CD14-positive monocyte (primary cell): ENCODE results near the gene ANO6. TPM values are rescaled to one million over a fixed set of nuclear protein-coding genes. Genes with fewer than 3 reads are reported as not detected.

ENCODE experiments used
- DNase-seq, 3 donors: peaks; one replicate each; pipeline ENCODE4 v3.0.0-alpha.2; 2011 to 2022
- H2AFZ ChIP-seq: 2 replicates; pipeline ENCODE4 v1.6.0; 2012; ENCODE audit warnings: mild to moderate bottlenecking, low read depth, low read length, inconsistent platforms; ENCODE audit not compliant: insufficient read depth, poor library complexity, severe bottlenecking
- H3K27ac ChIP-seq, 2 donors: 1 replicate in 1 of 2; 2 replicates in 1 of 2; pipeline ENCODE4 v1.5.1; 2012 to 2013; ENCODE audit warnings: low read length in 2 of 2, control low read depth in 1 of 2, inconsistent platforms in 1 of 2, low read depth in 1 of 2, mild to moderate bottlenecking in 1 of 2
- H3K27me3 ChIP-seq, 2 donors: one replicate each; pipeline versions ENCODE4 v1.6.0 to v1.6.1; 2011 to 2013; ENCODE audit warnings: low read length in 2 of 2; ENCODE audit not compliant: control insufficient read depth in 2 of 2, insufficient read depth in 2 of 2
- H3K36me3 ChIP-seq, 2 donors: replicated peaks in 1 of 2; 1 replicate in 1 of 2; 2 replicates in 1 of 2; pipeline versions ENCODE4 v1.5.1 to v1.6.1; 2012 to 2013; ENCODE audit warnings: low read length in 2 of 2, control low read depth in 1 of 2, inconsistent platforms in 1 of 2, mild to moderate bottlenecking in 1 of 2; ENCODE audit not compliant: insufficient read depth in 2 of 2, control insufficient read depth in 1 of 2
- H3K4me1 ChIP-seq, 2 donors: 1 replicate in 1 of 2; 2 replicates in 1 of 2; pipeline versions ENCODE4 v1.5.1 to v1.6.1; 2012 to 2013; ENCODE audit warnings: low read length in 2 of 2, control low read depth in 1 of 2, inconsistent platforms in 1 of 2, mild to moderate bottlenecking in 1 of 2, moderate library complexity in 1 of 2; ENCODE audit not compliant: insufficient read depth in 2 of 2, control insufficient read depth in 1 of 2
- H3K4me2 ChIP-seq: replicated peaks from 2 replicates; pipeline ENCODE3; 2012; ENCODE audit warnings: low read length, moderate library complexity, mild to moderate bottlenecking; ENCODE audit not compliant: poor library complexity, severe bottlenecking; ENCODE audit errors: extremely low read depth
- H3K4me3 ChIP-seq, 3 experiments: fragments of 200-600 bp in 1 of 3; sonication (generic) in 1 of 3; replicated peaks in 1 of 3; 1 replicate in 2 of 3; 2 replicates in 1 of 3; pipeline ENCODE4 v1.5.1; 2011 to 2013; ENCODE audit warnings: low read length in 3 of 3, mild to moderate bottlenecking in 3 of 3, control low read depth in 2 of 3, low read depth in 2 of 3, inconsistent platforms in 1 of 3, moderate library complexity in 1 of 3
- H3K79me2 ChIP-seq: 2 replicates; pipeline ENCODE4 v1.6.0; 2012; ENCODE audit warnings: mild to moderate bottlenecking, control low read depth, inconsistent platforms, low read length, moderate library complexity; ENCODE audit not compliant: insufficient read depth
- H3K9ac ChIP-seq: 2 replicates; pipeline ENCODE4 v1.6.0; 2017; ENCODE audit warnings: low read length, mild to moderate bottlenecking; ENCODE audit not compliant: insufficient read depth, poor library complexity, severe bottlenecking
- H3K9me3 ChIP-seq, 2 donors: replicated peaks in 1 of 2; 1 replicate in 1 of 2; 2 replicates in 1 of 2; pipeline versions ENCODE4 v1.5.1 to v1.6.1; 2012 to 2013; ENCODE audit warnings: low read length in 2 of 2, control low read depth in 1 of 2; ENCODE audit not compliant: control insufficient read depth in 1 of 2, insufficient read depth in 1 of 2
- H4K20me1 ChIP-seq: 2 replicates; pipeline ENCODE4 v1.6.0; 2012; ENCODE audit warnings: mild to moderate bottlenecking, low read length, control low read depth, moderate library complexity; ENCODE audit not compliant: insufficient read depth
- H3K27ac Mint-ChIP-seq, 7 donors: one replicate each; pipeline ENCODE4 v1.8.0; 2020; ENCODE audit warnings: mild to moderate bottlenecking in 7 of 7, mixed read lengths in 7 of 7, moderate library complexity in 6 of 7, inconsistent platforms in 2 of 7
- H3K27me3 Mint-ChIP-seq, 3 donors: one replicate each; pipeline ENCODE4 v1.8.0; 2021 to 2022; ENCODE audit warnings: low read depth in 3 of 3, mild to moderate bottlenecking in 3 of 3, mixed read lengths in 3 of 3, moderate library complexity in 3 of 3, inconsistent platforms in 1 of 3
- H3K36me3 Mint-ChIP-seq, 2 donors: one replicate each; pipeline ENCODE4 v1.8.0; 2020; ENCODE audit warnings: mixed read lengths in 2 of 2, inconsistent platforms in 1 of 2, mild to moderate bottlenecking in 1 of 2
- H3K4me1 Mint-ChIP-seq: one replicate; pipeline ENCODE4 v1.8.0; 2020; ENCODE audit warnings: mild to moderate bottlenecking, mixed read lengths
- H3K4me3 Mint-ChIP-seq, 2 donors: one replicate each; pipeline ENCODE4 v1.8.0; 2020; ENCODE audit warnings: mild to moderate bottlenecking in 2 of 2, mixed read lengths in 2 of 2, moderate library complexity in 1 of 2
- H3K9me3 Mint-ChIP-seq, 7 donors: one replicate each; pipeline ENCODE4 v1.8.0; 2020 to 2022; ENCODE audit warnings: mixed read lengths in 7 of 7, mild to moderate bottlenecking in 6 of 7, moderate library complexity in 6 of 7, inconsistent platforms in 2 of 7
- WGBS: methylation state at CpG from one replicate; pipeline ENCODE4 v1.1.5; 2013; ENCODE audit warnings: missing lambda C conversion rate; ENCODE audit not compliant: insufficient coverage; 5-methylcytosine and 5-hydroxymethylcytosine counted together
- intact Hi-C, 2 donors: fragments of 100-400 bp; cut with micrococcal nuclease; formaldehyde crosslinking; loops; one replicate each; pipeline versions ENCODE4 v1.15.0 to v1.15.1; 2023
- polyA plus RNA-seq, 3 donors: library from polyadenylated mRNA; depleted of rRNA in 1 of 3; unstranded in 2 of 3; stranded (reverse) in 1 of 3; fragments of 300-500 nt in 2 of 3; fragments of >200 nt in 1 of 3; fragmentation: Illumina TruSeq in 2 of 3; gene quantifications; 1 replicate in 2 of 3; 2 replicates in 1 of 3; pipeline ENCODE4 v1.2.3, GENCODE V29; 2012 to 2021
- TF ChIP-seq, protein P1 (sequence below): fragments of 200-600 bp; IDR thresholded peaks from one replicate; pipeline ENCODE4 v1.8.0; 2022; ENCODE audit warnings: antibody characterized with exemption, mild to moderate bottlenecking

Gene ANO6
- polyA plus RNA-seq, 3 donors, result 20.2 to 48.7 (median 34.1) TPM

DNA sequence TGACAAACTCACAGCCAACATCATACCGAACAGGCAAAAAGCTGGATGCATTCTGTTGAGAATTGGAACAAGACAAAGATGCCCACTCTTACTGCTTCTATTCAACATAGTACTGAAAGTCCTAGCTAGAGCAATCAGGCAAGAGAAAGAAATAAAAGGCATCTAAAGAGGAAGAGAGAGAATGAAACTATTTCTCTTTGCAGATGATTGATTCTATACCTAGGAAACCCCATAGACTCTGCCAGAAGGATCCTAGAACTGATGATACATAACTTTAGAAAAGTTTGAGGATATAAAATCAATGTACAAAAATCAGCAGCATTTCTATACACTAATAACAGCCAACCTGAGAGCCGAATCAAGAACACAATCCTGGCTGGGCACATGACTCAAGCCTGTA, 6.1 kb upstream of the ANO6 start:
- H3K4me3 Mint-ChIP-seq, result no peak overlapping the region
- Histone ChIP-seq H4K20me1 (no peaks in the 10 kb centered on the region), H3K27me3 (no peaks in the 10 kb centered on the region), H3K9me3 (no peaks in the 10 kb centered on the region), H3K4me2 (no peak overlapping the region), H3K4me1 (peaks cover 17 to 32% of the 10 kb centered on the region in 2 donors), H3K4me3 (no peak overlapping the region), H2AFZ (no peak overlapping the region), H3K79me2 (peaks cover 23% of the 10 kb centered on the region), H3K27ac (no peak overlapping the region), H3K9ac (no peak overlapping the region), H3K36me3 (no peaks in the 10 kb centered on the region)
- 83% methylated on average over 1 of the region's 2 CpGs for WGBS
- peaks cover 26% of the 10 kb centered on the region for H3K4me1 Mint-ChIP-seq
- TF ChIP-seq, protein P1, sequence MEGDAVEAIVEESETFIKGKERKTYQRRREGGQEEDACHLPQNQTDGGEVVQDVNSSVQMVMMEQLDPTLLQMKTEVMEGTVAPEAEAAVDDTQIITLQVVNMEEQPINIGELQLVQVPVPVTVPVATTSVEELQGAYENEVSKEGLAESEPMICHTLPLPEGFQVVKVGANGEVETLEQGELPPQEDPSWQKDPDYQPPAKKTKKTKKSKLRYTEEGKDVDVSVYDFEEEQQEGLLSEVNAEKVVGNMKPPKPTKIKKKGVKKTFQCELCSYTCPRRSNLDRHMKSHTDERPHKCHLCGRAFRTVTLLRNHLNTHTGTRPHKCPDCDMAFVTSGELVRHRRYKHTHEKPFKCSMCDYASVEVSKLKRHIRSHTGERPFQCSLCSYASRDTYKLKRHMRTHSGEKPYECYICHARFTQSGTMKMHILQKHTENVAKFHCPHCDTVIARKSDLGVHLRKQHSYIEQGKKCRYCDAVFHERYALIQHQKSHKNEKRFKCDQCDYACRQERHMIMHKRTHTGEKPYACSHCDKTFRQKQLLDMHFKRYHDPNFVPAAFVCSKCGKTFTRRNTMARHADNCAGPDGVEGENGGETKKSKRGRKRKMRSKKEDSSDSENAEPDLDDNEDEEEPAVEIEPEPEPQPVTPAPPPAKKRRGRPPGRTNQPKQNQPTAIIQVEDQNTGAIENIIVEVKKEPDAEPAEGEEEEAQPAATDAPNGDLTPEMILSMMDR, result no peak
- H3K27me3 Mint-ChIP-seq, result peaks cover 0 to 4% (median 2%) of the 10 kb centered on the region in 3 donors
- DNase-seq, result no peak
- intact Hi-C loops, result loop anchor here (10.0 kb wide), 2 partner anchors 45 to 515 kb away; partner anchors contain the start of gene ARID2 (in 1 of the 2)
- H3K36me3 Mint-ChIP-seq, result peaks cover 0 to 4% of the 10 kb centered on the region in 2 donors
- no peak overlapping the region for H3K27ac Mint-ChIP-seq
- H3K9me3 Mint-ChIP-seq, result peaks cover 0 to 1% (median 0%) of the 10 kb centered on the region in 7 donors

DNA sequence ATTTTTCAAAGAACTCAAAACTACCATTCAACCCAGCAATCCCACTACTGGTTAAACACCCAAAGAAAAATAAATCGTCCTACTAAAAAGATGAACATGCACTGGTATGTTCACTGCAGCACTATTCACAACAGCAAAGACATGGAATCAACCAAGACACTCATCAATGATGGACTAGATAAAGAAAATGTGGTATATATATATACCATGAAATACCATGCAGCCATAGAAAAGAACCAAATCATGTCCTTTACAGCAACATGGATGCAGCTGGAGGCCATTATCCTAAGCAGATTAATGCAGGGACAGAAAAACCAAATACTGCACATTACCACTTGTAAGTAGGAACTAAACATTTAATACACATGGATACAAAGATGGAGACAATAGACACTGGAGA, 3.8 kb upstream of the ANO6 start:
- Mint-ChIP-seq H3K27ac (no peak overlapping the region), H3K9me3 (peaks cover 0 to 1% (median 0%) of the 10 kb centered on the region in 7 donors), H3K36me3 (peaks cover 0 to 4% of the 10 kb centered on the region in 2 donors), H3K27me3 (peaks cover 0 to 8% (median 2%) of the 10 kb centered on the region in 3 donors), H3K4me3 (no peak overlapping the region), H3K4me1 (peaks cover 34% of the 10 kb centered on the region)
- H4K20me1 ChIP-seq, result peaks cover under 1% of the 10 kb centered on the region
- no peak overlapping the region for H3K4me3 ChIP-seq
- H3K27me3 ChIP-seq, result no peaks in the 10 kb centered on the region
- no peak overlapping the region for H2AFZ ChIP-seq
- intact Hi-C loops, result loop anchor here (10.0 kb wide), 2 partner anchors 47 to 513 kb away; partner anchors contain the start of gene ARID2 (in 1 of the 2)
- no CpG with 5 or more reads among the region's 1 CpG for WGBS
- peaks cover 35% of the 10 kb centered on the region for H3K79me2 ChIP-seq
- peaks cover 7 to 20% of the 10 kb centered on the region in 2 donors for H3K4me1 ChIP-seq
- DNase-seq, result no peak
- TF ChIP-seq, protein P1, result no peak
- H3K27ac ChIP-seq, result no peak overlapping the region
- H3K4me2 ChIP-seq, result no peak overlapping the region
- H3K9me3 ChIP-seq, result no peaks in the 10 kb centered on the region
- no peak overlapping the region for H3K9ac ChIP-seq
- H3K36me3 ChIP-seq, result no peaks in the 10 kb centered on the region
